Breast epithelium (tissue), 3 donors: ENCODE data around the gene SLC25A14.

ENCODE experiments used
- CTCF ChIP-seq, 3 donors: fragments of 450-650 bp; IDR thresholded peaks; one replicate each; pipeline ENCODE4 v1.5.1; 2016 to 2017; ENCODE audit warnings: antibody characterized with exemption in 3 of 3, mild to moderate bottlenecking in 3 of 3, moderate library complexity in 3 of 3
- POLR2A ChIP-seq: fragments of 450-650 bp; IDR thresholded peaks from one replicate; pipeline ENCODE4 v1.6.1; 2016; ENCODE audit warnings: antibody characterized with exemption, mild to moderate bottlenecking, moderate library complexity
- POLR2AphosphoS5 ChIP-seq, 3 donors: sonication (generic); formaldehyde crosslinking; IDR thresholded peaks; one replicate each; pipeline ENCODE4 v1.6.1; 2017; ENCODE audit warnings: antibody characterized with exemption in 3 of 3

GRCh38 chrX:130401415-130402207 lies 61.9 kb downstream of the SLC25A14 start, which contains the start of gene RBMX2:
- TF ChIP-seq CTCF (IDR thresholded peaks at IDR 0.05) (no peak), POLR2A (no peak), POLR2AphosphoS5 (IDR thresholded peaks at IDR 0.05) (peak in 2 of 3 donors; percentile 42)
